ENCODE measurements around the gene RPTOR.
A peak's percentile ranks its signal among the peaks of the same experiment; 100 is the strongest.

Gene RPTOR

GRCh38 chr17:80665792-80666191, 121.2 kb downstream of the RPTOR start:
- no peak overlapping the region for H3K4me3 ChIP-seq (ENCODE audit: low read length)
- no peaks in the 10 kb centered on the region for H3K36me3 ChIP-seq (ENCODE audit: control insufficient read depth, insufficient read depth, low read length, severe bottlenecking)
- H3K4me1 ChIP-seq (ENCODE audit: control insufficient read depth, insufficient read depth, low read length) = peaks cover 16% of the 10 kb centered on the region
- no peaks in the 10 kb centered on the region for H3K27me3 ChIP-seq (replicated peaks; ENCODE audit: control insufficient read depth, insufficient read depth, low read length)
- no peaks in the 10 kb centered on the region for H3K9me3 ChIP-seq (ENCODE audit: control insufficient read depth, low read length)
- no peak for DNase-seq (ENCODE audit: low read depth)
- no peak overlapping the region for H3K9ac ChIP-seq (ENCODE audit: low read length)

- Histone ChIP-seq H3K27me3 (replicated peaks; ENCODE audit: control insufficient read depth, insufficient read depth, low read length) (no peaks in the 10 kb centered on the region), H3K36me3 (ENCODE audit: control insufficient read depth, insufficient read depth, low read length, severe bottlenecking) (no peaks in the 10 kb centered on the region), H3K9ac (ENCODE audit: low read length) (no peak overlapping the region), H3K4me3 (ENCODE audit: low read length) (no peak overlapping the region), H3K9me3 (ENCODE audit: control insufficient read depth, low read length) (no peaks in the 10 kb centered on the region), H3K4me1 (ENCODE audit: control insufficient read depth, insufficient read depth, low read length) (peaks cover 16% of the 10 kb centered on the region)
- DNase-seq (ENCODE audit: low read depth) = no peak
These were observed 122.2 kb downstream of the RPTOR start for GRCh38 chr17:80666867-80667266.

DNA sequence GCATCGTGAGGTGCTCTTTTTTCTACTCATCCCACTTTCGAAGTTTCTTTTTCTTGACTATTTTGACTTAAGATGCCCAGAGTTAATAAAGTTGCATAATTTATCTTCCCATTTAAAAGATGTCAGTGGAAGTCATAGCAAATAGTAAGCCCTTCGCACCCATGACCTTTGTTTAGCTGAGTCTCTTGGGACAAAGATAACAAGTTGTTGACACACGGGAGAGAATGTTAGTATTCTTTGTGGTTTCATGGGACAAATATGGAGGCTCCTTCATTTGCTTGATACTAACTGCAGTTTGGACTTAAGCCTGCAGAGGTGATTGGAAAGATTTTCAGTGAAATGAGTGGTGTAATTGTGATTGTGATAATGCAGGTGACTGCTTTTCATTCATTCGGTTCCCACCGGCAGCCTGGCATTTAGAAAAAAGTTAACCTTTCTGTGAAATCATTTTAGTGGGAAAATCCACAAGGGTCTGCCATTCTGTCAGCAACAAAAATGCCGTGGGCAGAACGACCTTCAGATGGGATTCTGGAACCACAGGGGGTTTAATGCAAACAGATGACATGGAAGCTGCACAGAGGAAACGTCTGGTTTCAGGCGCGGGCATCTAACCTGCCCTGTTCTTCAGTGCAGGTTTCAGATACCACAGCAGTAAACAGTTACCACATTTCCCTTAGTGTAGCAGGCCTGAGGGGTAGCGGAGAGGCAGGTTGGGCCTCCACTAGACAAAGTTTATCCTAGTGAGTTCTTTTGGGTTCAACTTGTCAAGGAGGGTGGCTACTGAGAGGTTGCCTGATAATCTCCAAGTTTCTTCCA, 123.0 kb downstream of the RPTOR start:
- Histone ChIP-seq H3K9me3 (ENCODE audit: control insufficient read depth, low read length) (no peaks in the 10 kb centered on the region), H3K36me3 (ENCODE audit: control insufficient read depth, insufficient read depth, low read length, severe bottlenecking) (no peaks in the 10 kb centered on the region), H3K4me1 (ENCODE audit: control insufficient read depth, insufficient read depth, low read length) (peaks cover 16% of the 10 kb centered on the region), H3K4me3 (ENCODE audit: low read length) (no peak overlapping the region), H3K9ac (ENCODE audit: low read length) (no peak overlapping the region), H3K27me3 (replicated peaks; ENCODE audit: control insufficient read depth, insufficient read depth, low read length) (no peaks in the 10 kb centered on the region)
- no peak for DNase-seq (ENCODE audit: low read depth)

- Histone ChIP-seq H3K9ac (ENCODE audit: low read length) (no peak overlapping the region), H3K36me3 (ENCODE audit: control insufficient read depth, insufficient read depth, low read length, severe bottlenecking) (no peaks in the 10 kb centered on the region), H3K27me3 (replicated peaks; ENCODE audit: control insufficient read depth, insufficient read depth, low read length) (no peaks in the 10 kb centered on the region), H3K4me3 (ENCODE audit: low read length) (no peak overlapping the region), H3K9me3 (ENCODE audit: control insufficient read depth, low read length) (no peaks in the 10 kb centered on the region), H3K4me1 (ENCODE audit: control insufficient read depth, insufficient read depth, low read length) (peaks cover 18% of the 10 kb centered on the region)
- DNase-seq (ENCODE audit: low read depth) = no peak
These were observed 123.9 kb downstream of the RPTOR start for GRCh38 chr17:80668375-80669148.

GRCh38 chr17:80671039-80671824, 126.6 kb downstream of the RPTOR start:
- Histone ChIP-seq H3K4me1 (ENCODE audit: control insufficient read depth, insufficient read depth, low read length) (peaks cover 8% of the 10 kb centered on the region), H3K36me3 (ENCODE audit: control insufficient read depth, insufficient read depth, low read length, severe bottlenecking) (no peaks in the 10 kb centered on the region), H3K4me3 (ENCODE audit: low read length) (no peak overlapping the region), H3K27me3 (replicated peaks; ENCODE audit: control insufficient read depth, insufficient read depth, low read length) (no peaks in the 10 kb centered on the region), H3K9ac (ENCODE audit: low read length) (no peak overlapping the region), H3K9me3 (ENCODE audit: control insufficient read depth, low read length) (no peaks in the 10 kb centered on the region)
- DNase-seq (ENCODE audit: low read depth) = no peak

DNA sequence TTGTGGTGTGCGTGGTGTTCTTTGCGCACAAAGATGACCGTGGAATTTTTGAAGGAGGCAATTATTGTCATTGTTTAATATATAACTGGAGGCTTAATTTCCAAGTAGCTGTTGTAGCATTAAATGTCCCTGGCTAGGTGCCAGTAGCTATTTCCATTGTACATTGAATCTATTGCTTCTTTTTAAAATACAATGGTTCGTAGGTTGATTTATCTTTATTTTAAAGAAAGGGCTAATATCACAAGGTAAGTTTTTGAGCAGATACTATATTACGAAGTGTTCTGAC, 127.1 kb downstream of the RPTOR start:
- Histone ChIP-seq H3K9me3 (ENCODE audit: control insufficient read depth, low read length) (no peaks in the 10 kb centered on the region), H3K4me1 (ENCODE audit: control insufficient read depth, insufficient read depth, low read length) (peaks cover 8% of the 10 kb centered on the region), H3K27me3 (replicated peaks; ENCODE audit: control insufficient read depth, insufficient read depth, low read length) (no peaks in the 10 kb centered on the region), H3K9ac (ENCODE audit: low read length) (no peak overlapping the region), H3K36me3 (ENCODE audit: control insufficient read depth, insufficient read depth, low read length, severe bottlenecking) (no peaks in the 10 kb centered on the region), H3K4me3 (ENCODE audit: low read length) (no peak overlapping the region)
- no peak for DNase-seq (ENCODE audit: low read depth)

DNA sequence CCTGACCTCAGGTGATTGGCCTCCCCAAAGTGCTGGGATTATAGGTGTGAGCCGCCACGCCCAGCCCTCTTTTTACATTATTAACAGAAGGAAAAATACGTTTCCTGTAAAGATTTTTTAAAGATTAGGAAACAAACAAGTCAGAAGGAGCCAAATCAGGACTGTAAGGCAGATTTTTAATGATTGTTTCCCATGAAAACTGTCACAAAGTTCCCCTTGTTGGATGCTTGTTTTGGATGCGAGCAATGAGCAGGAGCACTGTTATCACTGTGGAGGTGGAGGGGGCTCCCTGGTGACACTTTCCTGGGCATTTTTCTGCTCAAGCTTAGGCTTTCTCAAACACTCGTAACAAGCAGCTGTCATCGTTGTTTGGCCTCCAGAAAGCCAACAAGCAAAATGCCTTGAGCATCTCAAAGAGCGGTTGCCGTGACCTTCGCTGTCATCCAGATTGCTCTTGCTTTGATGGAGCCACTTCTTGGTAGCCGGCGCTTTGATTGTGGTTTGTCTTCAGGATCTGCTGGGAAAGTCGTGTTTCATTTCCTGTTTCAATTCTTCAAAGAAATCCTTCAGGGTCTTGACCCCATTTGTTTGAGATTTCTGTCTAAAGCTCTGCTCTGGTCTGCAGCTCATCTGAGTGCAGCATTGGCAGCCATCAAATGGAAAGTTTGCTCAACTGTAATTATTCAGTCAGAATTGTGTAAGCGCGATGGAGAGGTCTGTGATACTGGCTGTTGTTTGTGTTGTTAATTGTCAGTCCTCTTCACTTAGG, 128.7 kb downstream of the RPTOR start:
- Histone ChIP-seq H3K27me3 (replicated peaks; ENCODE audit: control insufficient read depth, insufficient read depth, low read length) (no peaks in the 10 kb centered on the region), H3K9me3 (ENCODE audit: control insufficient read depth, low read length) (no peaks in the 10 kb centered on the region), H3K4me3 (ENCODE audit: low read length) (no peak overlapping the region), H3K9ac (ENCODE audit: low read length) (no peak overlapping the region), H3K36me3 (ENCODE audit: control insufficient read depth, insufficient read depth, low read length, severe bottlenecking) (no peaks in the 10 kb centered on the region), H3K4me1 (ENCODE audit: control insufficient read depth, insufficient read depth, low read length) (peaks cover 8% of the 10 kb centered on the region)
- DNase-seq (ENCODE audit: low read depth) = peak; percentile 9

DNA sequence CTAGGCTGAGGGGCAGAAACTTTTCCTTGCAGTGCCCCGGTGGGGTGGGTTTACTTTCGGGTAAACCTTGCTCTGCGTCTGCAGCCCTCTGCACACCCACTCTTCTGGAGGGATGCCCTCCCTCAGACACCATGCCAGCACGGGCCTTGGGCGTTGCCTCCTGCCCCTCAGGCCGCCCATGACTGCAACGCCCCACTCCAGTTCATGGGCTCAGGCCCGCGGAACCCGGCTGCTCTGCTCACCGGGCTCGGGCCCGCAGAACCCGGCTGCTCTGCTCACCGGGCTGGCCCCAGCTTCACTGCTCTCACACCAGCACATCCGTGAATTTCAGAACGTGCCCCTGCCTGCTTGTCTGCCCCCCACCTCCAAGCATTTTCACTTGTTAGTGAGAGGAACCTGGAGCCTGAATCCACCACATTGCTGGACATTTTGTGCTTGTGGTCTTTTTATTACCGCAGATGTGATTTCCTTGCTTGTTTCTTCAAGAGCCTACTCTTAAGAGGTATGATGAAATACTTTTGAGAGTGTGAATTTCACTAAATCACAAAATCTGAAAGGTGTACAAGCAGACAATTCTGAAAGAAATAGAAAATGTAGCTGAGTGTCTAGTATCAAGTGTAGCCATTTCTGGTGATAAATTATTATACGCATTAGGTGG, 130.9 kb downstream of the RPTOR start:
- no peak for DNase-seq (ENCODE audit: low read depth)
- no peaks in the 10 kb centered on the region for H3K27me3 ChIP-seq (replicated peaks; ENCODE audit: control insufficient read depth, insufficient read depth, low read length)
- peaks cover 8% of the 10 kb centered on the region for H3K4me1 ChIP-seq (ENCODE audit: control insufficient read depth, insufficient read depth, low read length)
- no peak overlapping the region for H3K9ac ChIP-seq (ENCODE audit: low read length)
- no peaks in the 10 kb centered on the region for H3K36me3 ChIP-seq (ENCODE audit: control insufficient read depth, insufficient read depth, low read length, severe bottlenecking)
- no peak overlapping the region for H3K4me3 ChIP-seq (ENCODE audit: low read length)
- H3K9me3 ChIP-seq (ENCODE audit: control insufficient read depth, low read length) = no peaks in the 10 kb centered on the region

DNA sequence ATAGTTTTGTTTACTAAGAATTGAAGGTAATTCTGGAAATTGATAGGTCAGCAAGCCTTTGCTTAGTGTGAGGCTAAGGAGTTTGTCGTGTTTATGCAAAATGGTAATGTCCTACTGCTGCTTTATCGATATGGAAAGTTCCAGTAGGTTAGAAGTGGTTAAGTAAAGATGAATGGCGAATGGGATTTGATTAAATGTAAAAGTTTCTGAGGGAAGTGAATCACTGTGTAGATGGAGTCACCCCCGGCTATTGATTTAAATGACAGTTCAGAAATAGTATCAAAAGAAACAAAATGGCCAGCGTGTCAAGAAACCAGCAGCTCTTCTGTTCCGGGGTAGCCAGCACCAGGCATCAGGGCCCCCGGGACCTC, 131.4 kb downstream of the RPTOR start:
- Histone ChIP-seq H3K9ac (ENCODE audit: low read length) (no peak overlapping the region), H3K9me3 (ENCODE audit: control insufficient read depth, low read length) (no peaks in the 10 kb centered on the region), H3K27me3 (replicated peaks; ENCODE audit: control insufficient read depth, insufficient read depth, low read length) (no peaks in the 10 kb centered on the region), H3K4me3 (ENCODE audit: low read length) (no peak overlapping the region), H3K4me1 (ENCODE audit: control insufficient read depth, insufficient read depth, low read length) (peaks cover 8% of the 10 kb centered on the region), H3K36me3 (ENCODE audit: control insufficient read depth, insufficient read depth, low read length, severe bottlenecking) (no peaks in the 10 kb centered on the region)
- DNase-seq (ENCODE audit: low read depth) = no peak

DNA sequence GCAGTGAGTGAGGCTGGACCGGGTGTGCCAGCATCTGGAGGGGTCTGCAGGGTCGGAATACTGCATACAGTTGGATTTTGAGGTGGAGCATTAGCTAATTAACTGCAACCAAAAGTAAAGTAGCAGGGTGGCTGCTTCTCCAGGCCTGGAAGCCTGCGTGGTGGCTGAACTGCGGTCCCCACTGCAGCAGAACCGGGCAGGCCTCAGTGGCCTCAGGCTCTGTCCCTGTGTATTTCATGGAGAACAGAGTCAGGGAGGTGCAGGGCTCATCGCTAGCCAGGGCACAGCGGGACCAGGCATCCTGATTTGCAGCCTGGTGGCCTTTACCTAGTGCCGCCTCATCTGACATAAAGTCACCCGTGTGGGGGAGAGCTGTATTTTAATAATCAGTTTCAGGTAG, 131.9 kb downstream of the RPTOR start:
- Histone ChIP-seq H3K9me3 (ENCODE audit: control insufficient read depth, low read length) (no peaks in the 10 kb centered on the region), H3K4me1 (ENCODE audit: control insufficient read depth, insufficient read depth, low read length) (peaks cover 8% of the 10 kb centered on the region), H3K4me3 (ENCODE audit: low read length) (no peak overlapping the region), H3K9ac (ENCODE audit: low read length) (no peak overlapping the region), H3K36me3 (ENCODE audit: control insufficient read depth, insufficient read depth, low read length, severe bottlenecking) (no peaks in the 10 kb centered on the region), H3K27me3 (replicated peaks; ENCODE audit: control insufficient read depth, insufficient read depth, low read length) (no peaks in the 10 kb centered on the region)
- DNase-seq (ENCODE audit: low read depth) = no peak

Data from adipocyte (in vitro differentiated cells).